ENCODE results near the gene ELMOD1.

ELMOD1 gene

DNA sequence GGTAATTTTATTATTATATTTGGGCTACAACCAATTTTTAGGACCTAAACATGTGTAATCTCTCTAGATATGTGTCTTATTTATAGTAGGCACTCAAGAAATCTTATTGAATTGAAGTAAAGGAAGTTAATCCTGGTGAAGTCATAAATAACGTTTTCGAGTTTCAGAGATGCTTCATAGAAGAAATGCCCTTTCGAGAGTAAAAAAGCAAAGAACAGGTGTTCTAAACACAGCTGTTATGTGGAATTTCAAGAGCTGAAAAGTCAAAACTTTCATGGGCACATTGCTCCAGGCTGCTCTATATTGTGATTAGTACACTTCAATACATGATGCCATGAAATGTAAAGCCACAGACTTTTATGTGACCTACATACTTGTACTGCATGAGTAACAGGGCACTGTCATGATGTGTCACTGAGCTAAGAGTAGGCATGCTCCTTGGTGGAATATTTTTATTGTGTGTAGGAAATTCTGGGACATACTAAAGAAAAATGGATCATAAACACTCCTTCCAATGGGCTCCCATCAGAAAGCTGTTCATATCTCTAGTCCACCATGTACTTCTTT lies 7.2 kb upstream of the ELMOD1 start:
- H3K27ac ChIP-seq (ENCODE audit: low read depth, low read length) = no peak overlapping the region
- H3K27me3 ChIP-seq (ENCODE audit: insufficient read depth, low read length) = peaks cover 3% of the 10 kb centered on the region
- no peaks in the 10 kb centered on the region for H3K36me3 ChIP-seq (ENCODE audit: insufficient read depth, low read length)
- H3K79me2 ChIP-seq (ENCODE audit: control insufficient read depth, insufficient read depth, low read length, unreplicated experiment) = no peaks in the 10 kb centered on the region
- peaks cover 8% of the 10 kb centered on the region for H3K4me1 ChIP-seq (ENCODE audit: control insufficient read depth, insufficient read depth, low read length, unreplicated experiment)
- no peak overlapping the region for H3K4me3 ChIP-seq (ENCODE audit: low read depth, low read length)
- H2AFZ ChIP-seq (ENCODE audit: low read length, unreplicated experiment) = no peak overlapping the region

DNA sequence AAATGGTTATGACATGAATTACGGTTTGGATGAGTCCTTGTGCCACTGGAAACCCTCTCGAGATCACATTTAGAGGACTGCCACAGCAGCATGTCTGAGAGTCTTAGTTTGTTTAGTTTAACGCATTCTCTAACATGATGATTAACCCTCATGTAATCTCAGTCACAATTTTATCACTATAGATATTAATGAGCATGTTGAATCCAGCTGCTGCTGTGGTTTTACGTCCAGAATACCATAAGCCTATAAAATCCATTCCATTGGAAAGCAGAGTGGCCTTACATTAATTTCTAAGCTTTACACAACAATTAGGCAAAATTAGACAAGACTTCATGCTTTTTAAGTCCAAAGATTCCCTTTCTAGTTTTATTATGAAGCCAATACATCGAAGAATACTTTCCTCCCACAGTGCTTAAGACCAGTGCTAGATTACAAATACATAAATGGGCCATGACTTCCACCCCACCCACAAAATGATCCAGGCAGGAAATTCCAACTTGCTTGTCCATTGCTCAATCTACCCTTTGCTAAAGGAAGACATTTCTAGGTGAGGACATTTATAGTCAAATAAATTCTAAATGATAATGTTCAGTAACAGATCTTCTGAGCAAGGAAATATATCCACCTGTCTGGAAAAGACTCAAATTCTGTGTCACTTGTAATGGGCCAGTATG lies 3.5 kb upstream of the ELMOD1 start:
- H3K4me1 ChIP-seq (ENCODE audit: control insufficient read depth, insufficient read depth, low read length, unreplicated experiment) = peaks cover 13% of the 10 kb centered on the region
- H3K27me3 ChIP-seq (ENCODE audit: insufficient read depth, low read length) = peaks cover 36% of the 10 kb centered on the region
- H3K79me2 ChIP-seq (ENCODE audit: control insufficient read depth, insufficient read depth, low read length, unreplicated experiment) = no peaks in the 10 kb centered on the region
- H2AFZ ChIP-seq (ENCODE audit: low read length, unreplicated experiment) = no peak overlapping the region
- no peak overlapping the region for H3K27ac ChIP-seq (ENCODE audit: low read depth, low read length)
- H3K4me3 ChIP-seq (ENCODE audit: low read depth, low read length) = no peak overlapping the region
- no peaks in the 10 kb centered on the region for H3K36me3 ChIP-seq (ENCODE audit: insufficient read depth, low read length)

DNA sequence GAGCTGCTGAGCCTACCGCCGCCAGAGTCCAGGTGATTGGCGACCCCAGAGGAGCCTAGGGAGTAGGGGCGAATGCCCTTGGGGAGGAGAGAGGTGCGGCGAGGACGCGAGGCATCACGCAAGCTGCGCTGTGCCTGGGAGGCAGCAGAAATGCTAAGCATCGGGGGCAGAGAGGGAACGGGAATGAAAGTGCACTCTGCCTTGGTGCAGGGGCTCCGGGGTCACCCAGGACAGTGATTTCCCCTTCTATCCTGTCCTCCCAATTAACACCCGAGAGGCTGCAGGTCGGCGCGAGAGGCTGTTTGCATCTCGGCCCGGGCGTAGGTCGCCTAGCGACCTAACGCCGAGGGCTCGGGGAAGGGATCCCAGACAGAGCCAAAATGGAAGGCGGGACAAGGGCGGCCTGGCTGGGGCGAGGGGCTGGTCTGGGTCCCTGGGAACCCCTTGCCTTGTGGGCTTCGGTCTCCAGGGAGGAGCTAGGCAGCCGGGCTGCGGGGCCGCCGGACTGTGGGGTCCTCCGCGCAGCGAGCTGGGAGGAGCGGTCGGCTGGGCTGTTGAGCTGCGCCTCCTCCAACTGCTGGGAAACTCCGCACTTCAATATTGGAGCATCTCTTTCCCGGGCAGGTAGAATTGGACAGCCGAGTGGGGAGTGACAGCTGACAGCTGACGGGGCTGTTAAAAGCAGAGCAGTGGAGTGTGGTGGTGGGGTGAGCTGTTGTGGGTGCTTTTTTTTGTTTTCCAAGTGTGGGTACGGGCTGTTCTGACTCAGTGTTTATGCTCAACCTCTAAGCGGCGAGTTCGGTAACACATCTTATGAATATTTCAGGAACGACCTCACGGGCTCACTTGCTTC lies 657 bp downstream of the ELMOD1 start:
- peaks cover 75% of the 10 kb centered on the region for H3K27me3 ChIP-seq (ENCODE audit: insufficient read depth, low read length)
- no peaks in the 10 kb centered on the region for H3K36me3 ChIP-seq (ENCODE audit: insufficient read depth, low read length)
- H3K4me3 ChIP-seq (ENCODE audit: low read depth, low read length) = peak overlapping the region; percentile 93
- H2AFZ ChIP-seq (ENCODE audit: low read length, unreplicated experiment) = peak overlapping the region; percentile 81
- peaks cover 9% of the 10 kb centered on the region for H3K4me1 ChIP-seq (ENCODE audit: control insufficient read depth, insufficient read depth, low read length, unreplicated experiment)
- no peaks in the 10 kb centered on the region for H3K79me2 ChIP-seq (ENCODE audit: control insufficient read depth, insufficient read depth, low read length, unreplicated experiment)
- no peak overlapping the region for H3K27ac ChIP-seq (ENCODE audit: low read depth, low read length)

DNA sequence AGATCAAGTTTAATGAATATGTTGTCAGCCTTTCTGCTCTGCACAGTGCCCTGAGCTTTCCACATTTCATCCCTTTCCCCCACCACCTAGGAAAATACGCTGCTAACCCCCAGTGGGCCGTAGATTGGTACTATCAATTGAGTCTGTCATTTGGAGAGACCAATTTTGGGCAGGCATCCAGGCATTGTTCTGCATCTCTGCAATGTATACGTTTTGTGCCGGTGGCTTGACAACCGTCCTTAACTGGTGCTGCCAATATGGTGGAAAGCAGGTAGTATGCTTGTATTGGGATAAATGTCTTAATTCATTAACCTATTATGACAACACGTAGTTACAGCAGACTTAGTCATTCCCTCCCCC lies 1.3 kb downstream of the ELMOD1 start:
- Histone ChIP-seq H2AFZ (ENCODE audit: low read length, unreplicated experiment) (no peak overlapping the region), H3K36me3 (ENCODE audit: insufficient read depth, low read length) (no peaks in the 10 kb centered on the region), H3K27ac (ENCODE audit: low read depth, low read length) (no peak overlapping the region), H3K4me1 (ENCODE audit: control insufficient read depth, insufficient read depth, low read length, unreplicated experiment) (peaks cover 8% of the 10 kb centered on the region), H3K79me2 (ENCODE audit: control insufficient read depth, insufficient read depth, low read length, unreplicated experiment) (no peaks in the 10 kb centered on the region), H3K27me3 (ENCODE audit: insufficient read depth, low read length) (peaks cover 81% of the 10 kb centered on the region), H3K4me3 (ENCODE audit: low read depth, low read length) (peak overlapping the region; percentile 93)

DNA sequence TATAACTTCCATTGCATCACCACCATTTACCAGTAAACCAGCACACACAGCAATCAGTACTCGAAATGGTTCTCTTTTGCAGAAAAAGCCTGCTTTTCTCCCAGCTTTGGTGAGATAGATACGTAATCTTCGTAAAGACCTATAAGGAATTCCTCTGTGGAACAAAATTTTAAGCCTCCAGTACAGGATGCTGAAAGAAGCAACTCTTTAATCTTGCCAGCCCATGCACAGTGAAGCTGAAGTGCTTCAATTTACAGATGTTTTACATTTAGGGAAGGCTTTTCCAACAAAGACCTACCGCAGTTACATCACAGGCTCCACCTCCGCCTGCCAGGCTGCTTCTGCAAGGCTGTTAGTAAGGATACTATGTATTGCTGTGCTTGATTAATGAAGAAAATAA lies 1.9 kb downstream of the ELMOD1 start:
- Histone ChIP-seq H3K79me2 (ENCODE audit: control insufficient read depth, insufficient read depth, low read length, unreplicated experiment) (no peaks in the 10 kb centered on the region), H3K27me3 (ENCODE audit: insufficient read depth, low read length) (peaks cover 87% of the 10 kb centered on the region), H2AFZ (ENCODE audit: low read length, unreplicated experiment) (no peak overlapping the region), H3K4me3 (ENCODE audit: low read depth, low read length) (no peak overlapping the region), H3K27ac (ENCODE audit: low read depth, low read length) (no peak overlapping the region), H3K36me3 (ENCODE audit: insufficient read depth, low read length) (no peaks in the 10 kb centered on the region), H3K4me1 (ENCODE audit: control insufficient read depth, insufficient read depth, low read length, unreplicated experiment) (peaks cover 5% of the 10 kb centered on the region)

DNA sequence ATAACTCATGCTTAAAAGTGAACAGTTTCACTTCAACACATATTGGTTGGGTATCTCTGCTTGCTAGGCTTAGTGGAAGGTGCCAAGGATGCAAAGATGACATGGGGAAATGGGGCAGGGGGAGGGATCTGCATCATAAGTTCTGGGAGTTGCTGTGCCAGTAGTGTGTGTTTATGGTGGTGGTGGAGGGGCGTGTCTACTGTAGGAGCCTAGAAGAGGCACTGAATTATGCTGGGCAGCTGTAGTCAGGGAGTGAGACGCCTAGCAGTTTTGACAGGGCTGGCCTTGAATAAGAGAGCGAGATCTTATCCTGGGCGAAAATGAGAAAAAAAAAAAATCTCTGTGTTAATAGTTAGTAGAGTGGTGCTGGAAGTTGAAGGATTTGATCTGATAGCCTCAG lies 3.0 kb downstream of the ELMOD1 start:
- Histone ChIP-seq H3K27me3 (ENCODE audit: insufficient read depth, low read length) (peaks cover 85% of the 10 kb centered on the region), H2AFZ (ENCODE audit: low read length, unreplicated experiment) (no peak overlapping the region), H3K27ac (ENCODE audit: low read depth, low read length) (no peak overlapping the region), H3K4me1 (ENCODE audit: control insufficient read depth, insufficient read depth, low read length, unreplicated experiment) (peaks cover 5% of the 10 kb centered on the region), H3K4me3 (ENCODE audit: low read depth, low read length) (no peak overlapping the region), H3K36me3 (ENCODE audit: insufficient read depth, low read length) (no peaks in the 10 kb centered on the region), H3K79me2 (ENCODE audit: control insufficient read depth, insufficient read depth, low read length, unreplicated experiment) (no peaks in the 10 kb centered on the region)

DNA sequence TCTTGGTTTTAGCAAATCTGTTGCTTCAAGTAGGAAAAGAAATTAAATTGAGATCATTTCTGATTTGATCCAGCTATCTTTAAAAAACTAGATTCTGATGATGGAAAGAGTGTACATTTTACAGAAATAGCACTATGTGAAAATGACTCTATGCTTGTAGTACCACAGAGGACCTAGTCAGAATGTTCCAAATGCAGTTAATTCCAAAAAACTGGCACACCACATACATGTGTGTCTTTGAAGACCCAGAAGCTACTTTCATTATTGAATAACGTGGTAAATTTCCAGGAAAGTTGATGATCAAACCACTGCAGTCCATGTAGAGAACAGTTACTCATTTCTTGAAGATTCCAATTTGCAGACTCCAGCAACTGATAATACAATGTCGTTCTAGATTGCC lies 3.8 kb downstream of the ELMOD1 start:
- Histone ChIP-seq H3K27ac (ENCODE audit: low read depth, low read length) (no peak overlapping the region), H3K4me3 (ENCODE audit: low read depth, low read length) (no peak overlapping the region), H3K79me2 (ENCODE audit: control insufficient read depth, insufficient read depth, low read length, unreplicated experiment) (no peaks in the 10 kb centered on the region), H3K36me3 (ENCODE audit: insufficient read depth, low read length) (no peaks in the 10 kb centered on the region), H2AFZ (ENCODE audit: low read length, unreplicated experiment) (no peak overlapping the region), H3K27me3 (ENCODE audit: insufficient read depth, low read length) (peaks cover 77% of the 10 kb centered on the region), H3K4me1 (ENCODE audit: control insufficient read depth, insufficient read depth, low read length, unreplicated experiment) (peaks cover 5% of the 10 kb centered on the region)

DNA sequence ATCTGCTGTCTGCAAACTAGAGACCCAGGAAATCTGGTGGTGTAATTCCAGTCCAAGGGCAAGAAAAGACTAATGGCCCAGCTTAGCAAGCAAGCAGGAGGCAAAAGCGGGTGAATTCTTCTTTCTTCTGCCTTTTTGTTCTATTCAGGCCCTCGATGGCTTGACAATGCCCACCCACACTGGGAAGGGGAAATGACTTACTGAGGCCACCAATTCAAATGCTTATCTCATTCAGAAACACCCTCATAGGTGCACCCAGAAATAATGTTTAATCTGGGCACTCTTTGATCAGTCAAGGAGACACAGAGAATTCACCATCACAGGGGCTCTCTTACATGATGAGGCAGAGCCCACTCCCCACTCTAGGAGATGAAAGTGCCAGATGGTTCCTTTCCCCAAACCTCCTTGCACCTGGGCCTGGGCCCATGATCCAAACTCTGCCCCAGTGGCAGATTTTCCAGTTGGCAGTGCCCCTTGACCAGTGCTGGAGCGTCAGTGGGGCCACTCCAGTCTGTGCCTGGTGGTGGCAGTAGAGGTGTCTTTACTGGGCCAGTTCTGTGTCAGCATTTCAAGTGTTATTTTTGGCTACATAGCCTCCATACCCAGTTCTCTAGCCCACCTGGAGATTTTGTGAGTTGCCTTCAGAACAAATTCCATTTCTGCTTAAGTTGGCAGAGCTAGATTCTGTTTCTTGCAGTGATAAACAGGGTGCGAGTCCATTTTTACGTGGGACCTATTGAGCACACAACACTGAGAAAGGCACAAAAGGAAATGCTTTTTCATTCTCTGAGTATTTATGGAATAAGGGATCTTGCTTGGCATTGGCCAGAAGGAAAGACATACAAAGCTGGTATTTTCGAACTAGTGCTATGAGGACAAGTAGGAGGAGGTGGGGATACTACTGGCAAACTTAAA lies 7.5 kb downstream of the ELMOD1 start:
- H3K27ac ChIP-seq (ENCODE audit: low read depth, low read length) = no peak overlapping the region
- H3K36me3 ChIP-seq (ENCODE audit: insufficient read depth, low read length) = no peaks in the 10 kb centered on the region
- peaks cover 63% of the 10 kb centered on the region for H3K27me3 ChIP-seq (ENCODE audit: insufficient read depth, low read length)
- no peaks in the 10 kb centered on the region for H3K79me2 ChIP-seq (ENCODE audit: control insufficient read depth, insufficient read depth, low read length, unreplicated experiment)
- H3K4me1 ChIP-seq (ENCODE audit: control insufficient read depth, insufficient read depth, low read length, unreplicated experiment) = no peaks in the 10 kb centered on the region
- no peak overlapping the region for H3K4me3 ChIP-seq (ENCODE audit: low read depth, low read length)
- H2AFZ ChIP-seq (ENCODE audit: low read length, unreplicated experiment) = no peak overlapping the region

DNA sequence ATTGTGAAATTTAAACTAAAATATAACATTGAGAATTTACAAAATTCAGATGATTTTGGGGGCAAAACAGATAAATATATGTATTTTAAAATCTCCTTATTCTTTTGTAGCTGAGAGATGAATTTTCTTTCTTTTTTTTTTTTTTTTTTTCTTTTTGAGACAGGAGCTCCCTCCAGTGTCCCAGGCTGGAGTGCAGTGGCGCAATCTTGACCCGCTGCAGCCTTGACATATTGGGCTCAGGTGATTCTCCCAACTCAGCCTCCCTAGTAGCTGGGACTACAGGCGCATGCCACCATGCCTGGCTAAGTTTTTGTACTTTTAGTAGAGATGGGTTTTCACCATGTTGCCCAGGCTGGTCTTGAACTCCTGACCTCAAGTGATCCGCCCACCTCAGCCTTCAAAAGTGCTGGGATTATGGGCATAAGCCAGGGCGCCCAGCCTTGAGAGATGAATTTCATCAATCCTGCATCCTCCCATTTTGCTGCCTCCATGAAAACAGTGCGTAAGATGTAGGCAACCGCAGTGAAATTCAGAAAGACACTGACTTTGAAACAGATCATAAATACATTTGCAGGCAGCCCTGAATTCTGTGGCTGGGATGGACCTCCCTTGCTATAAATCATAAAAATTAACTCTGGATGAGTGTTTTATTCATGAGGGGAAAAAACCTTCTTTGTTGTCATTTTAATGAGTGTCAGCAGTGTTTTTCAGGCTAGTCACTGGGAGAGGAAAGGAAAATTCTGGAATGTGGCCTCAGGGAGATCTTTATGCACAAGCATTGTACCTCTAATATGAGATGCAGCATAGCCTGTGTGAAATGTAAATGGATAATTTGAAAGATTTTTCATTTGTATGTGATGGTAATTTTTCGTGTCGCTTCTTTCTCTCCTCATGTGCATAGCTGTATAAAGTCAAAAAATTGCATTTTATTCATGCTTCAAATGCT lies 14.4 kb downstream of the ELMOD1 start:
- no peak overlapping the region for H3K4me3 ChIP-seq (ENCODE audit: low read depth, low read length)
- no peaks in the 10 kb centered on the region for H3K36me3 ChIP-seq (ENCODE audit: insufficient read depth, low read length)
- peaks cover 50% of the 10 kb centered on the region for H3K27me3 ChIP-seq (ENCODE audit: insufficient read depth, low read length)
- H3K4me1 ChIP-seq (ENCODE audit: control insufficient read depth, insufficient read depth, low read length, unreplicated experiment) = no peaks in the 10 kb centered on the region
- no peaks in the 10 kb centered on the region for H3K79me2 ChIP-seq (ENCODE audit: control insufficient read depth, insufficient read depth, low read length, unreplicated experiment)
- no peak overlapping the region for H3K27ac ChIP-seq (ENCODE audit: low read depth, low read length)
- H2AFZ ChIP-seq (ENCODE audit: low read length, unreplicated experiment) = no peak overlapping the region

Data from ACC112 (cell line).